ENCODE measurements around the gene CCR2. TPM values are rescaled to one million over a fixed set of nuclear protein-coding genes. Genes with fewer than 3 reads are reported as not detected.

The CCR2 gene
- total and polyA plus RNA-seq, 12 donors: 0.30 to 5.6 (median 0.80) TPM

DNA sequence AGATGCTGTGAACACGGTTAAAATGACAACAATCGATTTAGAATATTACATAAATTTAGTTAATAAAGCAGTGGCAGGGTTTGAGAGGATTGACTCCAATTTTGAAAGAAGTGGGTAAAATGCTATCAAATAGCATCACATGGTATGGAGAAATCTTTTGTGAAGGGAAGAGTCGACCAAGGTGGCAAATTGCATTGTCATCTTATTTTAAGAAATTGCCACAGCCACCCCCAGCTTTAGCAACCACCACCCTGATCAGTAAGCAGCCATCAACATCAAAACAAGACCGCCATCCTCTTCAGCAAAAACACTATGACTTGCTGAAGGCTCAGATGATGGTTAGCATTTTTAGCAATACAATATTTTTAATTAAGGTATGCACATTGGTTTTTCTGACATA lies 11.1 kb downstream of the CCR2 start:
- H3K4me3 ChIP-seq: no peak overlapping the region
- peaks cover 6% of the 10 kb centered on the region for H3K27me3 ChIP-seq
- no peaks in the 10 kb centered on the region for H3K36me3 ChIP-seq (replicated peaks in 1 of 2)
- intact Hi-C loops (cut with DNase I): no loop called here
- no peak for DNase-seq
- TF ChIP-seq, protein P1, sequence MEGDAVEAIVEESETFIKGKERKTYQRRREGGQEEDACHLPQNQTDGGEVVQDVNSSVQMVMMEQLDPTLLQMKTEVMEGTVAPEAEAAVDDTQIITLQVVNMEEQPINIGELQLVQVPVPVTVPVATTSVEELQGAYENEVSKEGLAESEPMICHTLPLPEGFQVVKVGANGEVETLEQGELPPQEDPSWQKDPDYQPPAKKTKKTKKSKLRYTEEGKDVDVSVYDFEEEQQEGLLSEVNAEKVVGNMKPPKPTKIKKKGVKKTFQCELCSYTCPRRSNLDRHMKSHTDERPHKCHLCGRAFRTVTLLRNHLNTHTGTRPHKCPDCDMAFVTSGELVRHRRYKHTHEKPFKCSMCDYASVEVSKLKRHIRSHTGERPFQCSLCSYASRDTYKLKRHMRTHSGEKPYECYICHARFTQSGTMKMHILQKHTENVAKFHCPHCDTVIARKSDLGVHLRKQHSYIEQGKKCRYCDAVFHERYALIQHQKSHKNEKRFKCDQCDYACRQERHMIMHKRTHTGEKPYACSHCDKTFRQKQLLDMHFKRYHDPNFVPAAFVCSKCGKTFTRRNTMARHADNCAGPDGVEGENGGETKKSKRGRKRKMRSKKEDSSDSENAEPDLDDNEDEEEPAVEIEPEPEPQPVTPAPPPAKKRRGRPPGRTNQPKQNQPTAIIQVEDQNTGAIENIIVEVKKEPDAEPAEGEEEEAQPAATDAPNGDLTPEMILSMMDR (IDR thresholded peaks at IDR 0.05): no peak
- no peak for TF ChIP-seq POLR2A (IDR thresholded peaks at IDR 0.05)
- H3K4me1 ChIP-seq (replicated peaks in 1 of 2): no peaks in the 10 kb centered on the region
- no peaks in the 10 kb centered on the region for H3K9me3 ChIP-seq (replicated peaks in 1 of 3)
- H3K27ac ChIP-seq: no peak overlapping the region
- 69 to 74% (median 72%) methylated on average over 4 of the region's 4 CpGs for WGBS, 4 donors

DNA sequence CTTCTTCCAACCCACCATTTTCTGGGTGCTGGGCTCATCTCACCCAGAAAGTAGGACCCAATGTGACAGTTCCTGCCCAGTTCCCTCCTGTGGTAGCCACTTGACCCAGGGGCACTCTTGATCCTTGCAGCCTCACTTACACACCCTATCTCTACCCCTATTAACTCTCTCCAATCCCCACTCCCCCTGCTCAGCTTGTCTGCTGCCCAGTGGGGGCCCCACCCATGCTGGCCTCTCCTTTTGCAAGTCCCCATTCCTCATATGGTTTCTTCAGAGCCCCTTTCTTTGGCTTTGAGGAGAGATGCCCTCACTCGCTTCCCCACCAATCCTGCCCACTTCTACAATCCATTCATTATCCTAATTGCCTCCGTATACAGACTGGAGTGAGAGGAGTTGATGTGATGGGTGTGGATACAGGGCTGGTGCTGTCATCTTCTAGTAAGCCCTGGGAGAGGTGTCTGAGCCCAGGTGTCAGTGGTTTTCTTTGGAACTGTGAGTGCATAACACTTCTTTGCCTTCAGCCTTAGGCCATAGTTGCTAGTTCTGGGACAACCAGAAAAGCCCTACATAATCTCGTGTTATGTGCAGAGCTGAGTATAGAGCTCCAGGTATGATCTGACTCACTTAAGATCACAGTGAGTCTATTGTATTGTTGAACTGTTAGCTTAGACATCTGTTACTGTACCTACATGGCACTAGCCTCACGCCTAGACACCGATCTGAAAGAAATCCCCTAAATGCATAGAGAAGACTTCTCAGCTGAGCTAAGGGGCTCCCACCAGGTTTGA lies 12.0 kb downstream of the CCR2 start:
- 78 to 87% (median 80%) methylated on average over 5 of the region's 5 CpGs for WGBS, 4 donors
- no peak overlapping the region for H3K4me3 ChIP-seq
- H3K9me3 ChIP-seq (replicated peaks in 1 of 3): no peaks in the 10 kb centered on the region
- peaks cover 3 to 6% of the 10 kb centered on the region in 2 donors for H3K4me1 ChIP-seq (replicated peaks in 1 of 2)
- H3K27me3 ChIP-seq: peaks cover 6% of the 10 kb centered on the region
- H3K27ac ChIP-seq: no peak overlapping the region
- DNase-seq: no peak
- intact Hi-C loops (cut with DNase I): no loop called here
- H3K36me3 ChIP-seq (replicated peaks in 1 of 2): no peaks in the 10 kb centered on the region
- TF ChIP-seq, protein P1 (IDR thresholded peaks at IDR 0.05): no peak
- no peak for TF ChIP-seq POLR2A (IDR thresholded peaks at IDR 0.05)

DNA sequence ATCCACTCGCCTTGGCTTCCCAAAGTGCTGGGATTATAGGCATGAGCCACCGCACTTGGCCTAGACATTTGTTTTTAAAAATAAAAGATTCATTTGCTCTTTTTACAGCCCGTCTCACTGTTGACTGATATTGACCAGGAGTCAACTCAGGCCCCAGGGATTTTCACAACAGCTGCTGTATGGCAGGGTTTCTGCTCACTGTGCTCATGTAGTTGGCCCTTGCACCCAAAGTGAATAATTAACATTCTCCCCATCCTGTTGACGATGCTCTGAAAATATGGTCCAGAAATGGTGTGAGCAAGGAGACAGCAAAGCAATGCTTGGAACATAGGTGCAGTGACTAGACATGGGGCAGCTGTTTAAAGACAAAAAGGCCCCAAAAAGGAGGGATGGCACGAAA lies 13.9 kb downstream of the CCR2 start:
- Histone ChIP-seq H3K9me3 (replicated peaks in 1 of 3) (no peaks in the 10 kb centered on the region), H3K4me3 (no peak overlapping the region), H3K36me3 (replicated peaks in 1 of 2) (no peaks in the 10 kb centered on the region), H3K4me1 (replicated peaks in 1 of 2) (peaks cover 3 to 6% of the 10 kb centered on the region in 2 donors), H3K27me3 (peaks cover 7% of the 10 kb centered on the region), H3K27ac (no peak overlapping the region)
- no peak for TF ChIP-seq POLR2A (IDR thresholded peaks at IDR 0.05)
- TF ChIP-seq, protein P1 (IDR thresholded peaks at IDR 0.05): no peak
- WGBS, 4 donors: 74 to 93% (median 85%) methylated on average over 5 of the region's 5 CpGs
- no peak for DNase-seq
- intact Hi-C loops (cut with DNase I): no loop called here

DNA sequence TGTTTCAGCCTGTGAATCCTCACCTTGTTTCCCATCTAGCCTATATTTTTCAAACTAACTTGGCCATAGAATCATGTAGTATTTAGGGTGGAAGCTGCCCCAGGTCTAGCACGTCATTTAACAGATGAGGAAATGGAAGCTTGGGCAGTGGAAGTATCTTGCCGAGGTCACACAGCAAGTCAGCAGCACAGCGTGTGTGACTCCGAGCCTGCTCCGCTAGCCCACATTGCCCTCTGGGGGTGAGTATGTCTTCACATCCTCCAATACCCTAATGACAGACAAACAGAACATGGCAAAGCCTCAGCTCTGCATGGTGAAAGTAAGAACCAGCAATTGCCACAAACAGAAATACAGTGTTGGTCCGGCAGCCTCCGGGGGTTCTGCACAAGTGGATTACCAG lies 14.7 kb downstream of the CCR2 start:
- intact Hi-C loops (cut with DNase I): no loop called here
- Histone ChIP-seq H3K36me3 (replicated peaks in 1 of 2) (no peaks in the 10 kb centered on the region), H3K4me1 (replicated peaks in 1 of 2) (peaks cover 3 to 6% of the 10 kb centered on the region in 2 donors), H3K9me3 (replicated peaks in 1 of 3) (no peaks in the 10 kb centered on the region), H3K27me3 (peaks cover 14% of the 10 kb centered on the region), H3K4me3 (no peak overlapping the region), H3K27ac (no peak overlapping the region)
- TF ChIP-seq, protein P1 (IDR thresholded peaks at IDR 0.05): peak in 5 of 6 experiments; percentile 9 to 37 (median 33)
- TF ChIP-seq POLR2A (IDR thresholded peaks at IDR 0.05): no peak
- peak; percentile 24 to 75 (median 44) for DNase-seq
- WGBS, 4 donors: 45 to 57% (median 52%) methylated on average over 7 of the region's 7 CpGs
